ENCODE measurements around the gene C11orf97. TPM values are rescaled to one million over a fixed set of nuclear protein-coding genes. Genes with fewer than 3 reads are reported as not detected.

The C11orf97 gene
- polyA plus RNA-seq, 2 donors = not detected

DNA sequence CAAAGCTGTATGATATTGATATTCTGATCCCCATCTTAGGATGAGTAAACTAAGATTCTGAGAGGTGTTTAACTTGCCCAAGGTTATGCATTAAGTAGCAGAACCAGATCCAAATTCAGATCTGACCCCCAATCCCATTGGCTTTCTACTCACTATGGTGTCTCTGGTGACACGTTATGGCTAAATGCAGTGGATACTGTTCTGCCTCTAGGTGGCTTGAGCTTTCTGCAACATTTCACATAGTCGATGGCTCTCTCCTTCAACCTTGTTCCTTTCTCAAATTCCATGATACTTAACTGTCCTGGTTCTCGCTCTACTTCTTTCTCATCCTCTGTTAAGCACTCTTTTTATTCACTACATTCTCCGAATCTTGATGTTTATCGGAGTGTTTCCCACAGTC is 9.4 kb downstream of the C11orf97 start:
- 48 to 60% methylated on average over 5 of the region's 5 CpGs for WGBS, 2 donors
- no peak overlapping the region for H3K27ac ChIP-seq (ENCODE audit: low read depth in 2 of 2, low read length in 1 of 2)

GRCh38 chr11:94524341-94524740 is 12.1 kb downstream of the C11orf97 start:
- Histone ChIP-seq H3K36me3 (ENCODE audit: control insufficient read depth in 2 of 2, insufficient read depth in 2 of 2, low read length in 1 of 2) (no peaks in the 10 kb centered on the region), H3K4me3 (ENCODE audit: low read depth in 1 of 2, low read length in 2 of 2) (no peak overlapping the region)
- WGBS, 2 donors = 85 to 88% methylated on average over 1 of the region's 1 CpG

More for the DNA sequence above, 9.4 kb downstream of the C11orf97 start:
- Histone ChIP-seq H3K4me1 (ENCODE audit: control insufficient read depth in 2 of 2, insufficient read depth in 2 of 2, low read length in 1 of 2) (no peaks in the 10 kb centered on the region), H3K27me3 (ENCODE audit: control insufficient read depth in 1 of 2, insufficient read depth in 2 of 2, low read length in 2 of 2) (no peaks in the 10 kb centered on the region), H3K36me3 (ENCODE audit: control insufficient read depth in 2 of 2, insufficient read depth in 2 of 2, low read length in 1 of 2) (no peaks in the 10 kb centered on the region), H3K4me3 (ENCODE audit: low read depth in 1 of 2, low read length in 2 of 2) (no peak overlapping the region), H3K9me3 (ENCODE audit: control insufficient read depth in 2 of 2, insufficient read depth in 1 of 2, low read depth in 1 of 2, low read length in 1 of 2) (no peaks in the 10 kb centered on the region)

GRCh38 chr11:94525546-94526324 is 13.5 kb downstream of the C11orf97 start:
- H3K4me3 ChIP-seq (ENCODE audit: low read depth in 1 of 2, low read length in 2 of 2) = no peak overlapping the region
- no peaks in the 10 kb centered on the region for H3K4me1 ChIP-seq (ENCODE audit: control insufficient read depth in 2 of 2, insufficient read depth in 2 of 2, low read length in 1 of 2)
- no peaks in the 10 kb centered on the region for H3K9me3 ChIP-seq (ENCODE audit: control insufficient read depth in 2 of 2, insufficient read depth in 1 of 2, low read depth in 1 of 2, low read length in 1 of 2)
- H3K36me3 ChIP-seq (ENCODE audit: control insufficient read depth in 2 of 2, insufficient read depth in 2 of 2, low read length in 1 of 2) = no peaks in the 10 kb centered on the region
- H3K27ac ChIP-seq (ENCODE audit: low read depth in 2 of 2, low read length in 1 of 2) = no peak overlapping the region
- WGBS, 2 donors = 25 to 32% methylated on average over 5 of the region's 5 CpGs
- no peaks in the 10 kb centered on the region for H3K27me3 ChIP-seq (ENCODE audit: control insufficient read depth in 1 of 2, insufficient read depth in 2 of 2, low read length in 2 of 2)

More at GRCh38 chr11:94524341-94524740, 12.1 kb downstream of the C11orf97 start:
- Histone ChIP-seq H3K27ac (ENCODE audit: low read depth in 2 of 2, low read length in 1 of 2) (no peak overlapping the region), H3K9me3 (ENCODE audit: control insufficient read depth in 2 of 2, insufficient read depth in 1 of 2, low read depth in 1 of 2, low read length in 1 of 2) (no peaks in the 10 kb centered on the region), H3K27me3 (ENCODE audit: control insufficient read depth in 1 of 2, insufficient read depth in 2 of 2, low read length in 2 of 2) (no peaks in the 10 kb centered on the region), H3K4me1 (ENCODE audit: control insufficient read depth in 2 of 2, insufficient read depth in 2 of 2, low read length in 1 of 2) (no peaks in the 10 kb centered on the region)

DNA sequence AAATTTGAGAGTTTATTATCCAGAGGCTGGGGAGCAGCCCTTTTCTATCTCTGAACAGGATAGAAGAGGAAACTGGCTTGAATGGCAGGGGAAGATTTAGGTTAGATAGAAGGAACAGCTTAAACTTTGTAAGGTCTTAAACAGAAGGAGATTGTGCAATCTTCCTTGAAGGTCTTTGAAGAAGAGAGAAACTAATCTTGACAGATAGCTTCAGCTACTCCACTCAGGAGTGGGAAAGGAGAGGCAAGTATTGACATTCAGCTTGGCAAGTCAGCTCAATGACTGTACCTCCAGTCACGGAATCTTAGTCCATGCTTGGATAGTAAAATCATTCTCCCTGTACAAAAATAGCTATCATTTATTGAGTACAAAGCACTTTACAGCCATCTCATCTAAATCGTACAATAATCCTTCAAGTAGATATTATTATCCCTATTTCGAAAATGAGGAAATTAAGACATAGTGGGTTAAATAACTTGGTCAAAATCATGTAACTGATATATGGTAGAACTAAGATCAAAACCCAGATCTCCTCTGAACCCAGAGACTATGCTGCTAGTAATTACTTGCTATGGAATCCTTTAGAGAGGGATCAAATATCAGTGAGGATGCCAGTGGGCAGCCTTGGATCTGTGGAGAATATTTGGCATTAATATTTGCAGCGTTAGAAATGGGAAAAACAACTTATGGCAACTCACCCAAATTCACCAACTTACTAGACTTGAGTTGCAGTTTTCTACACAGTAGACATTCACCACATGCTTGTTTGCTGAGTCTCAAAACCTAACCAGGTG is 14.6 kb downstream of the C11orf97 start:
- H3K4me1 ChIP-seq (ENCODE audit: control insufficient read depth in 2 of 2, insufficient read depth in 2 of 2, low read length in 1 of 2) = no peaks in the 10 kb centered on the region
- WGBS, 2 donors = 45 to 52% methylated on average over 4 of the region's 4 CpGs
- H3K36me3 ChIP-seq (ENCODE audit: control insufficient read depth in 2 of 2, insufficient read depth in 2 of 2, low read length in 1 of 2) = no peaks in the 10 kb centered on the region
- H3K27me3 ChIP-seq (ENCODE audit: control insufficient read depth in 1 of 2, insufficient read depth in 2 of 2, low read length in 2 of 2) = no peaks in the 10 kb centered on the region
- H3K4me3 ChIP-seq (ENCODE audit: low read depth in 1 of 2, low read length in 2 of 2) = no peak overlapping the region
- no peaks in the 10 kb centered on the region for H3K9me3 ChIP-seq (ENCODE audit: control insufficient read depth in 2 of 2, insufficient read depth in 1 of 2, low read depth in 1 of 2, low read length in 1 of 2)
- H3K27ac ChIP-seq (ENCODE audit: low read depth in 2 of 2, low read length in 1 of 2) = no peak overlapping the region

- Histone ChIP-seq H3K27me3 (ENCODE audit: control insufficient read depth in 1 of 2, insufficient read depth in 2 of 2, low read length in 2 of 2) (no peaks in the 10 kb centered on the region), H3K4me3 (ENCODE audit: low read depth in 1 of 2, low read length in 2 of 2) (no peak overlapping the region), H3K27ac (ENCODE audit: low read depth in 2 of 2, low read length in 1 of 2) (no peak overlapping the region), H3K9me3 (ENCODE audit: control insufficient read depth in 2 of 2, insufficient read depth in 1 of 2, low read depth in 1 of 2, low read length in 1 of 2) (no peaks in the 10 kb centered on the region), H3K36me3 (ENCODE audit: control insufficient read depth in 2 of 2, insufficient read depth in 2 of 2, low read length in 1 of 2) (no peaks in the 10 kb centered on the region), H3K4me1 (ENCODE audit: control insufficient read depth in 2 of 2, insufficient read depth in 2 of 2, low read length in 1 of 2) (no peaks in the 10 kb centered on the region)
These were observed 16.3 kb downstream of the C11orf97 start for GRCh38 chr11:94528551-94528950.

GRCh38 chr11:94532211-94532610 is 19.9 kb downstream of the C11orf97 start:
- Histone ChIP-seq H3K4me1 (ENCODE audit: control insufficient read depth in 2 of 2, insufficient read depth in 2 of 2, low read length in 1 of 2) (no peaks in the 10 kb centered on the region), H3K27ac (ENCODE audit: low read depth in 2 of 2, low read length in 1 of 2) (no peak overlapping the region), H3K36me3 (ENCODE audit: control insufficient read depth in 2 of 2, insufficient read depth in 2 of 2, low read length in 1 of 2) (no peaks in the 10 kb centered on the region), H3K4me3 (ENCODE audit: low read depth in 1 of 2, low read length in 2 of 2) (no peak overlapping the region), H3K9me3 (ENCODE audit: control insufficient read depth in 2 of 2, insufficient read depth in 1 of 2, low read depth in 1 of 2, low read length in 1 of 2) (no peaks in the 10 kb centered on the region), H3K27me3 (ENCODE audit: control insufficient read depth in 1 of 2, insufficient read depth in 2 of 2, low read length in 2 of 2) (no peaks in the 10 kb centered on the region)
- WGBS, 2 donors = 86 to 87% methylated on average over 3 of the region's 3 CpGs

- Histone ChIP-seq H3K27me3 (ENCODE audit: control insufficient read depth in 1 of 2, insufficient read depth in 2 of 2, low read length in 2 of 2) (no peaks in the 10 kb centered on the region), H3K9me3 (ENCODE audit: control insufficient read depth in 2 of 2, insufficient read depth in 1 of 2, low read depth in 1 of 2, low read length in 1 of 2) (no peaks in the 10 kb centered on the region), H3K4me3 (ENCODE audit: low read depth in 1 of 2, low read length in 2 of 2) (no peak overlapping the region), H3K4me1 (ENCODE audit: control insufficient read depth in 2 of 2, insufficient read depth in 2 of 2, low read length in 1 of 2) (peaks cover 0 to 2% of the 10 kb centered on the region in 2 donors), H3K36me3 (ENCODE audit: control insufficient read depth in 2 of 2, insufficient read depth in 2 of 2, low read length in 1 of 2) (no peaks in the 10 kb centered on the region), H3K27ac (ENCODE audit: low read depth in 2 of 2, low read length in 1 of 2) (no peak overlapping the region)
- WGBS, 2 donors = 95% methylated on average over 1 of the region's 1 CpG
These were observed 20.9 kb downstream of the C11orf97 start for GRCh38 chr11:94533206-94533605.

GRCh38 chr11:94533696-94534630 is 21.7 kb downstream of the C11orf97 start:
- Histone ChIP-seq H3K4me3 (ENCODE audit: low read depth in 1 of 2, low read length in 2 of 2) (no peak overlapping the region), H3K27ac (ENCODE audit: low read depth in 2 of 2, low read length in 1 of 2) (no peak overlapping the region), H3K4me1 (ENCODE audit: control insufficient read depth in 2 of 2, insufficient read depth in 2 of 2, low read length in 1 of 2) (peaks cover 0 to 2% of the 10 kb centered on the region in 2 donors), H3K36me3 (ENCODE audit: control insufficient read depth in 2 of 2, insufficient read depth in 2 of 2, low read length in 1 of 2) (no peaks in the 10 kb centered on the region), H3K9me3 (ENCODE audit: control insufficient read depth in 2 of 2, insufficient read depth in 1 of 2, low read depth in 1 of 2, low read length in 1 of 2) (no peaks in the 10 kb centered on the region), H3K27me3 (ENCODE audit: control insufficient read depth in 1 of 2, insufficient read depth in 2 of 2, low read length in 2 of 2) (no peaks in the 10 kb centered on the region)
- 73 to 76% methylated on average over 6 of the region's 6 CpGs for WGBS, 2 donors

DNA sequence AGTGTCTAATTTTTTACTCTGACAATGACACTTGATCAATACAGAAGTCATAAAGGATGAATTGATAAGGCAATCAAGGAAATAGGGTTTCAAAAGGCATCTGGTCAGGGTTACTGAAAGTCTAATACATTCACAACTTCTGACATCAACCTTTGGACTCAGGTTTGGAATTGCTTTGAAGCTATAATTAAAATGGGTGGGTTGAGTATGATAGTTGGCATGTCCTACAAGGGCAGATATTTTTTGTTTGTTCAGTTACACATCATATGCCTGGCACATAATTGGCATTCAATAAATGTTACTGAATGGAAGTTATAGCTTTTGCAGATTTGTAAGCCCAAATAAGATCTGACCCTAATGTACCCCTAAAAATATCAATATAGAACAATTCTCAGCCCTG is 24.1 kb downstream of the C11orf97 start:
- no peak overlapping the region for H3K27ac ChIP-seq (ENCODE audit: low read depth in 2 of 2, low read length in 1 of 2)
- H3K27me3 ChIP-seq (ENCODE audit: control insufficient read depth in 1 of 2, insufficient read depth in 2 of 2, low read length in 2 of 2) = no peaks in the 10 kb centered on the region
- H3K9me3 ChIP-seq (ENCODE audit: control insufficient read depth in 2 of 2, insufficient read depth in 1 of 2, low read depth in 1 of 2, low read length in 1 of 2) = no peaks in the 10 kb centered on the region
- peaks cover 0 to 2% of the 10 kb centered on the region in 2 donors for H3K4me1 ChIP-seq (ENCODE audit: control insufficient read depth in 2 of 2, insufficient read depth in 2 of 2, low read length in 1 of 2)
- H3K36me3 ChIP-seq (ENCODE audit: control insufficient read depth in 2 of 2, insufficient read depth in 2 of 2, low read length in 1 of 2) = no peaks in the 10 kb centered on the region
- no peak overlapping the region for H3K4me3 ChIP-seq (ENCODE audit: low read depth in 1 of 2, low read length in 2 of 2)

All from esophagus (tissue), 2 donors.